HFFc6 (cell line): ENCODE data around the gene RAP1GAP2. TPM values are rescaled to one million over a fixed set of nuclear protein-coding genes. Genes with fewer than 3 reads are reported as not detected.

Source experiments
- DNase-seq: peaks from one replicate; pipeline ENCODE4 v3.0.0-alpha.2; 2018
- H3K27ac Mint-ChIP-seq: 2 replicates; pipeline ENCODE4 v1.8.0; 2020; ENCODE audit warnings: mild to moderate bottlenecking, mixed read lengths
- H3K27me3 Mint-ChIP-seq: 2 replicates; pipeline ENCODE4 v1.8.0; 2021; ENCODE audit warnings: mild to moderate bottlenecking, moderate library complexity, mixed read lengths; ENCODE audit not compliant: insufficient read depth
- H3K36me3 Mint-ChIP-seq: 2 replicates; pipeline ENCODE4 v1.8.0; 2021; ENCODE audit warnings: low read depth, mixed read lengths
- H3K4me1 Mint-ChIP-seq: 2 replicates; pipeline ENCODE4 v1.8.0; 2020; ENCODE audit warnings: low read depth, mixed read lengths
- H3K4me3 Mint-ChIP-seq: 2 replicates; pipeline ENCODE4 v1.8.0; 2020; ENCODE audit warnings: mild to moderate bottlenecking, moderate library complexity, mixed read lengths
- H3K9me3 Mint-ChIP-seq: 2 replicates; pipeline ENCODE4 v1.8.0; 2020; ENCODE audit warnings: mild to moderate bottlenecking, mixed read lengths
- total RNA-seq, 6 experiments: library from RNA; stranded (reverse); fragmentation: NEBNext Ultra II Directional; extraction: Animal tissue kit (Norgen Biotek cat#: 25700); gene quantifications; 2 replicates in 1 of 6; 3 replicates in 5 of 6; pipeline ENCODE4 v1.2.3, GENCODE V29; 2021
- TF ChIP-seq, protein P1 (sequence below): fragments of 200-600 bp; sonication (generic); IDR thresholded peaks from 2 replicates; pipeline ENCODE4 v1.5.0; 2021; ENCODE audit warnings: antibody characterized with exemption, mild to moderate bottlenecking

Gene RAP1GAP2
- total RNA-seq, 6 experiments from 2014 or later: 7.9 to 27.4 (median 23.9) TPM

DNA sequence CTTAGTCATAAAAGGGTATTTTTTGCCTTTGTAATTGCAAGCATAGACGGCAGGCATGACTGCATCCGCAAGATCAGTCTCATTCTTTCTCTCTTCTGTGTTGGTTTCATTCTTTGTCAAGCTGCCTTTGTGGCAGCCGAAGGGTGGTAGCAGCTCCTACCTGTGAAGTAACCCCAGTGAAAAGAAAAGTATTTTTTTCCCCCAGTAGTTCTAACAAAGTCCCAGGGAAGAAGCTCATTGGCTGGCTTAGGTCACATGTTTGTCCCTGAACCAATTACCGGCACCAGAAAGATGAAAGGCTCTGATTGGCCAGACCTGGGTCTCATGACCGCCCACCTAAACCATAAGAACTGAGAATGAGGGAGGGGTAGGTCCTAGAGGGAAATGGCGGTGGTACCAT, 110.7 kb downstream of the RAP1GAP2 start:
- peaks cover 9% of the 10 kb centered on the region; the same call in 1 of the 2 replicates for H3K9me3 Mint-ChIP-seq
- peaks cover 2% of the 10 kb centered on the region; the same call in 1 of the 2 replicates for H3K27me3 Mint-ChIP-seq
- H3K27ac Mint-ChIP-seq: no peak overlapping the region

DNA sequence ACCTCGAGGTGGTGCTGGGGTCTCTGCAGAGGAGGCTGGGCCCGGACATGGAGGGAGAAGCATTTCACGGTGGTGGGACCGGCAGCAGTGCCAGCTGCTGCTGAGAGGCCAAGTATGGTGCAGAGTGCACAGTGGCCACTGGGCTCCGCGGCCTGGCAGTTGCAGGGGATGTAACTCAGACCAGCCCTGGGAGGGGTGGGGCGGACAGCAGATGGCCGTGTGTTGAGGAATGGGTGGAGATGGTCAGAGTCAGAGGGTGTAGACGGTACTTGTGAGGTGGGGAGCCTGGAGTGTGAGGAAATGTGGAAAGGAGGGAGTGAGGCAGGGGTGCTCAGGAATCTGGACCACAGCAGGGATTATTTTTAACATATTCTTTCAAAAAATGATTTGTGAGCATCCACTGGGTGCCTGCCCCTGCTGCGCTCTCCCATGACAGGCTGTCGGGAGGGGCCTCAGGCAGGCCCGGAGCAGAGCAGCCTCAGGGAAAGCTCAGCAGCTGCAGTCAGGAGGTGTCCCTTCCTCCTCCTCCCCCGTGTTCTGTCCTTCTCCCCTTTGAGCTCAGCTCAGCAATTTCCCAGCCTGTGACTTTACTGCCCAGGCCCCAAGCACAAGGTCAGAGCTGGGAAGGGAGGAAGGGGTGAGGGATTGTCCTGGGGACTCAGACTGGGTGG, 113.1 kb downstream of the RAP1GAP2 start:
- DNase-seq: no peak
- H3K36me3 Mint-ChIP-seq: peaks cover 34% of the 10 kb centered on the region
- H3K9me3 Mint-ChIP-seq: peaks cover 9% of the 10 kb centered on the region; the same call in 1 of the 2 replicates
- H3K4me3 Mint-ChIP-seq: no peak overlapping the region; the same call in 1 of the 2 replicates
- H3K27ac Mint-ChIP-seq: no peak overlapping the region
- TF ChIP-seq, protein P1, sequence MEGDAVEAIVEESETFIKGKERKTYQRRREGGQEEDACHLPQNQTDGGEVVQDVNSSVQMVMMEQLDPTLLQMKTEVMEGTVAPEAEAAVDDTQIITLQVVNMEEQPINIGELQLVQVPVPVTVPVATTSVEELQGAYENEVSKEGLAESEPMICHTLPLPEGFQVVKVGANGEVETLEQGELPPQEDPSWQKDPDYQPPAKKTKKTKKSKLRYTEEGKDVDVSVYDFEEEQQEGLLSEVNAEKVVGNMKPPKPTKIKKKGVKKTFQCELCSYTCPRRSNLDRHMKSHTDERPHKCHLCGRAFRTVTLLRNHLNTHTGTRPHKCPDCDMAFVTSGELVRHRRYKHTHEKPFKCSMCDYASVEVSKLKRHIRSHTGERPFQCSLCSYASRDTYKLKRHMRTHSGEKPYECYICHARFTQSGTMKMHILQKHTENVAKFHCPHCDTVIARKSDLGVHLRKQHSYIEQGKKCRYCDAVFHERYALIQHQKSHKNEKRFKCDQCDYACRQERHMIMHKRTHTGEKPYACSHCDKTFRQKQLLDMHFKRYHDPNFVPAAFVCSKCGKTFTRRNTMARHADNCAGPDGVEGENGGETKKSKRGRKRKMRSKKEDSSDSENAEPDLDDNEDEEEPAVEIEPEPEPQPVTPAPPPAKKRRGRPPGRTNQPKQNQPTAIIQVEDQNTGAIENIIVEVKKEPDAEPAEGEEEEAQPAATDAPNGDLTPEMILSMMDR: no peak
- H3K27me3 Mint-ChIP-seq: no peaks in the 10 kb centered on the region; the same call in 1 of the 2 replicates
- H3K4me1 Mint-ChIP-seq: no peaks in the 10 kb centered on the region; the same call in 1 of the 2 replicates

More for the DNA sequence above, 110.7 kb downstream of the RAP1GAP2 start:
- DNase-seq: no peak
- Mint-ChIP-seq H3K4me3 (no peak overlapping the region), H3K4me1 (no peaks in the 10 kb centered on the region; the same call in none of the 2 replicates), H3K36me3 (peaks cover 22% of the 10 kb centered on the region)
- TF ChIP-seq, protein P1: no peak

DNA sequence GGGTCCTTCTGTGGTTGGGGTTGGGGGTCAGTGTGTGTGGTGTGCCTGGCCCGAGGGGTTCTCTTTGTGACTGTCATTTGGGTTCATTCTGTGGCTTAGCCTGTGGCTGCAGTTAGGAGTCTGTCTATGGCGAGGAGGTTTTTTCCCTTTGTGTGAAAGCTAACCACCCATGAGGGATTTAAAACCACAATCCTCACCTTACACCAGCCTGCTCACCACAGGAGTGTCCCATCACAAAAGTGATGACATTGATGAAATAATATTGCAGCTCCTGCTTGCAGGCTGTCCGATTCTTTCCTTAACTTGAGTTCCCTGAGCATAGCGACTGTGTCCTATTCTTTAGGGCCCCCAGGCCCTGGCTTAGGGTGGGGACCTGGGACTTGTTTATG, 113.6 kb downstream of the RAP1GAP2 start:
- Mint-ChIP-seq H3K27ac (no peak overlapping the region), H3K27me3 (no peaks in the 10 kb centered on the region; the same call in 1 of the 2 replicates)
- TF ChIP-seq, protein P1: no peak

DNA sequence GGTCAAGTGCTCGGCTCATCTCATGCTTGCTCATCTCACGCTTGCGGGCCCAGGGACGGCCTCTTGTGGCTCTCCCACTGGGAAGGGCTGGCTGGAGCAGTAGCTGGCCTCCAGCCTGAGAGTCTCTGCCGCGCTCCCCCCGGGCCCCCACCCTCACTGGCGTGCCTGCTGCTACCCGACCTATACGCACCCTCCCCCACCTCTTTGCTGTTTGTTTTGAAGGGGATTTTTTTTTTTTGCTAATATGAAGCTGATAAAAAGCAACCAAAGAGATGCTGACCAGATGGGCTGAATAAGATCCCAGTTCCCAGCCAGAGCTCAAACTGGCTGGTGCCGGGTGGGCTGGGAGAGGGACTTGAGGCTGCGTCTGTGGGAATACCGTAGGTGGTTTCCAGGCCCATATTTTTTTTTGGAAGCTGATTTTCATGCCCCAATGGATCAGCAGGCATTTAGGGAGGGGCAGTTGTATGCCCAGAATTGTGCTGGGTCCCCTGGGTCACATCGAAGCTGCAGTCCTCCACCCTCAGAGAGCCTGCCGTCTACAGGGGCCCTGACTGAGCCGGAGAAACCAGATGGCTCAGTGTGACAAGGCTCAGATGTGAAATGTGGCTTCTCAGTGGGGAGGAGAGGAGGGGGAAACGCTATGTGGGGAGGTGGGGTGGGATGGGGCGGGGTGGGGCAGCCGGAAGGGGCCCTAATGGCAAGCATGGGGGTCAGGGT, 115.0 kb downstream of the RAP1GAP2 start:
- Mint-ChIP-seq H3K36me3 (peaks cover 34% of the 10 kb centered on the region), H3K4me3 (no peak overlapping the region), H3K27me3 (no peaks in the 10 kb centered on the region; the same call in 1 of the 2 replicates), H3K4me1 (no peaks in the 10 kb centered on the region; the same call in 1 of the 2 replicates), H3K27ac (no peak overlapping the region), H3K9me3 (peaks cover 9% of the 10 kb centered on the region; the same call in 1 of the 2 replicates)
- no peak for DNase-seq
- TF ChIP-seq, protein P1: no peak

More for the DNA sequence above, 113.6 kb downstream of the RAP1GAP2 start:
- Mint-ChIP-seq H3K4me1 (no peaks in the 10 kb centered on the region; the same call in 1 of the 2 replicates), H3K4me3 (no peak overlapping the region), H3K9me3 (peaks cover 9% of the 10 kb centered on the region; the same call in 1 of the 2 replicates), H3K36me3 (peaks cover 36% of the 10 kb centered on the region)
- DNase-seq: no peak

DNA sequence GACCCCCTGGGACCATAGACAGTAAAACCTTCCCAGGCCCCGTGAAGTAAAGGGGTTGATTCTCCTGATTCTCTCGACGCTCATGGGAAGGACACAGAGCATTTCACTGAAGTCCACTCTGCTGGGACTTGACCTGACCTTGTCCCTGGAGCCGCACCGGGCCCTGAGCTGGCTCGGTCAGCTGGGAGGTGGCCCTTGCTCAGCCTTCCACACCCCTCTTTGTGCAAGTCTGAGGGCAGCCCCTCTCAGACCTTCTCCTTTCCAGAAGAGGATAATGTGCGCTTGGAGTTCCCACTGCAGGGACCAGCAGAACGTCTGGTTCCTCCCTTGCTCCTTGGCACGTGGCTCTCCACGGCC, 115.5 kb downstream of the RAP1GAP2 start:
- Mint-ChIP-seq H3K4me1 (no peaks in the 10 kb centered on the region; the same call in 1 of the 2 replicates), H3K9me3 (peaks cover 6% of the 10 kb centered on the region; the same call in 1 of the 2 replicates), H3K27me3 (no peaks in the 10 kb centered on the region; the same call in 1 of the 2 replicates), H3K27ac (no peak overlapping the region), H3K36me3 (peaks cover 33% of the 10 kb centered on the region), H3K4me3 (no peak overlapping the region)
- TF ChIP-seq, protein P1: no peak
- no peak for DNase-seq
